ENCODE data around the gene MAGI1.

Gene MAGI1

GRCh38 chr3:65398953-65399352, 639.8 kb downstream of the MAGI1 start:
- DNase-seq (ENCODE audit: low read depth in 1 of 2, low spot score in 1 of 2) = no peak

GRCh38 chr3:65396078-65396477, 642.6 kb downstream of the MAGI1 start:
- DNase-seq (ENCODE audit: low read depth in 1 of 2, low spot score in 1 of 2) = no peak

- DNase-seq (ENCODE audit: low read depth in 1 of 2, low spot score in 1 of 2) = no peak
These were observed 647.6 kb downstream of the MAGI1 start for GRCh38 chr3:65391068-65391467.

- no peak for DNase-seq (ENCODE audit: low read depth in 1 of 2, low spot score in 1 of 2)
These were observed 652.9 kb downstream of the MAGI1 start for GRCh38 chr3:65385805-65386204.

GRCh38 chr3:65381496-65382010, 657.2 kb downstream of the MAGI1 start:
- DNase-seq (ENCODE audit: low read depth in 1 of 2, low spot score in 1 of 2) = no peak

GRCh38 chr3:65379223-65379622, 659.5 kb downstream of the MAGI1 start:
- no peak for DNase-seq (ENCODE audit: low read depth in 1 of 2, low spot score in 1 of 2)

- DNase-seq (ENCODE audit: low read depth in 1 of 2, low spot score in 1 of 2) = no peak
These were observed 661.1 kb downstream of the MAGI1 start for GRCh38 chr3:65377637-65378036.

GRCh38 chr3:65376426-65376825, 662.3 kb downstream of the MAGI1 start:
- no peak for DNase-seq (ENCODE audit: low read depth in 1 of 2, low spot score in 1 of 2)

GRCh38 chr3:65371053-65371452, 667.7 kb downstream of the MAGI1 start:
- no peak for DNase-seq (ENCODE audit: low read depth in 1 of 2, low spot score in 1 of 2)

- no peak for DNase-seq (ENCODE audit: low read depth in 1 of 2, low spot score in 1 of 2)
These were observed 669.9 kb downstream of the MAGI1 start for GRCh38 chr3:65368866-65369265.

- no peak for DNase-seq (ENCODE audit: low read depth in 1 of 2, low spot score in 1 of 2)
These were observed 676.0 kb downstream of the MAGI1 start for GRCh38 chr3:65362688-65363087.

- no peak for DNase-seq (ENCODE audit: low read depth in 1 of 2, low spot score in 1 of 2)
These were observed 677.3 kb downstream of the MAGI1 start for GRCh38 chr3:65361448-65361847.

GRCh38 chr3:65356331-65357248, 682.1 kb downstream of the MAGI1 start:
- DNase-seq (ENCODE audit: low read depth in 1 of 2, low spot score in 1 of 2) = no peak

- no peak for DNase-seq (ENCODE audit: low read depth in 1 of 2, low spot score in 1 of 2)
These were observed 683.8 kb downstream of the MAGI1 start for GRCh38 chr3:65354880-65355279.

- no peak for DNase-seq (ENCODE audit: low read depth in 1 of 2, low spot score in 1 of 2)
These were observed 685.8 kb downstream of the MAGI1 start for GRCh38 chr3:65352951-65353350.

- DNase-seq (ENCODE audit: low read depth in 1 of 2, low spot score in 1 of 2) = no peak
These were observed 687.0 kb downstream of the MAGI1 start for GRCh38 chr3:65351753-65352152.

GRCh38 chr3:65350801-65351476, 687.8 kb downstream of the MAGI1 start:
- DNase-seq (ENCODE audit: low read depth in 1 of 2, low spot score in 1 of 2) = no peak

- DNase-seq (ENCODE audit: low read depth in 1 of 2, low spot score in 1 of 2) = no peak
These were observed 690.2 kb downstream of the MAGI1 start for GRCh38 chr3:65348398-65348995.

- no peak for DNase-seq (ENCODE audit: low read depth in 1 of 2, low spot score in 1 of 2)
These were observed 691.6 kb downstream of the MAGI1 start for GRCh38 chr3:65347166-65347565.

- DNase-seq (ENCODE audit: low read depth in 1 of 2, low spot score in 1 of 2) = no peak
These were observed 693.9 kb downstream of the MAGI1 start for GRCh38 chr3:65344846-65345245.

GRCh38 chr3:65344444-65344843, 694.3 kb downstream of the MAGI1 start:
- DNase-seq (ENCODE audit: low read depth in 1 of 2, low spot score in 1 of 2) = no peak

- no peak for DNase-seq (ENCODE audit: low read depth in 1 of 2, low spot score in 1 of 2)
These were observed 695.0 kb downstream of the MAGI1 start for GRCh38 chr3:65343736-65344135.
